GM23338 (cell line): ENCODE measurements around the gene SCTR. TPM values are rescaled to one million over a fixed set of nuclear protein-coding genes. Genes with fewer than 3 reads are reported as not detected.

Experiments used
- ATAC-seq: fragments of 200-7000 bp; cut with Tn5 transposase; 3 replicates; pipeline ENCODE4 v1.9.1; 2020
- DNase-seq: peaks from one replicate; pipeline ENCODE4 v3.0.0-alpha.2; 2015; ENCODE audit warnings: low spot score
- H2AFZ ChIP-seq: fragments of 200-600 bp; sonication (generic); 2 replicates; pipeline ENCODE4 v1.8.0; 2016; ENCODE audit warnings: antibody characterized with exemption, mild to moderate bottlenecking, moderate library complexity
- H3F3A ChIP-seq: fragments of 200-600 bp; sonication (generic); replicated peaks from 2 replicates; pipeline ENCODE4 v1.8.0; 2017; ENCODE audit warnings: antibody characterized with exemption, mixed run types, low read depth
- H3K27ac ChIP-seq: fragments of 200-600 bp; sonication (generic); 2 replicates; pipeline ENCODE4 v1.6.1; 2016; ENCODE audit warnings: low read depth
- H3K27me3 ChIP-seq: fragments of 200-600 bp; sonication (generic); 2 replicates; pipeline ENCODE4 v1.8.0; 2016; ENCODE audit warnings: mild to moderate bottlenecking, mixed run types, moderate library complexity; ENCODE audit not compliant: insufficient read depth
- H3K36me3 ChIP-seq: fragments of 200-600 bp; sonication (generic); 2 replicates; pipeline ENCODE4 v1.8.0; 2016; ENCODE audit warnings: mild to moderate bottlenecking; ENCODE audit not compliant: insufficient read depth
- H3K4me1 ChIP-seq: fragments of 200-600 bp; sonication (generic); 2 replicates; pipeline ENCODE4 v1.8.0; 2016; ENCODE audit warnings: mild to moderate bottlenecking, moderate library complexity; ENCODE audit not compliant: insufficient read depth
- H3K4me2 ChIP-seq: fragments of 200-600 bp; sonication (generic); 2 replicates; pipeline ENCODE4 v1.7.1; 2017; ENCODE audit warnings: mixed run types
- H3K4me3 ChIP-seq: fragments of 200-600 bp; sonication (generic); 2 replicates; pipeline ENCODE4 v1.6.1; 2016; ENCODE audit warnings: mixed run types
- H3K79me2 ChIP-seq: fragments of 200-600 bp; sonication (generic); replicated peaks from 2 replicates; pipeline ENCODE4 v1.8.0; 2017; ENCODE audit warnings: mild to moderate bottlenecking; ENCODE audit not compliant: insufficient read depth
- H3K9me2 ChIP-seq: fragments of 200-600 bp; sonication (generic); 2 replicates; pipeline ENCODE4 v1.8.0; 2017; ENCODE audit not compliant: insufficient read depth
- H4K20me1 ChIP-seq: fragments of 200-600 bp; sonication (generic); replicated peaks from 2 replicates; pipeline ENCODE4 v1.8.0; 2017; ENCODE audit warnings: mild to moderate bottlenecking; ENCODE audit not compliant: insufficient read depth
- H3K27ac Mint-ChIP-seq: 2 replicates; pipeline ENCODE4 v1.8.0; 2020; ENCODE audit warnings: inconsistent platforms, mild to moderate bottlenecking, moderate library complexity, mixed read lengths
- H3K27me3 Mint-ChIP-seq: 3 replicates; pipeline ENCODE4 v1.8.0; 2022; ENCODE audit warnings: low read depth, mild to moderate bottlenecking, moderate library complexity, mixed read lengths, inconsistent platforms; ENCODE audit not compliant: insufficient read depth, poor library complexity
- H3K36me3 Mint-ChIP-seq: 3 replicates; pipeline ENCODE4 v1.8.0; 2021; ENCODE audit warnings: low read depth, mild to moderate bottlenecking, inconsistent platforms, moderate library complexity, mixed read lengths
- H3K4me1 Mint-ChIP-seq: 3 replicates; pipeline ENCODE4 v1.8.0; 2020; ENCODE audit warnings: mild to moderate bottlenecking, inconsistent platforms, mixed read lengths
- H3K4me3 Mint-ChIP-seq: 3 replicates; pipeline ENCODE4 v1.8.0; 2021; ENCODE audit warnings: moderate library complexity, mild to moderate bottlenecking, inconsistent platforms, mixed read lengths
- H3K9me3 Mint-ChIP-seq: 3 replicates; pipeline ENCODE4 v1.8.0; 2020; ENCODE audit warnings: moderate library complexity, mild to moderate bottlenecking, inconsistent platforms, mixed read lengths
- CREB1 ChIP-seq: fragments of 250-450 bp; sonication (Bioruptor Pico); IDR thresholded peaks from 2 replicates; pipeline ENCODE4 v1.5.0; 2020; ENCODE audit warnings: low read depth, mild to moderate bottlenecking, moderate library complexity
- EZH2 ChIP-seq: fragments of 200-600 bp; sonication (generic); IDR thresholded peaks from one replicate; pipeline ENCODE4 v1.8.0; 2017; ENCODE audit warnings: antibody characterized with exemption, mild to moderate bottlenecking, low read depth; ENCODE audit not compliant: unreplicated experiment
- EZH2phosphoT487 ChIP-seq: fragments of 200-600 bp; sonication (generic); IDR thresholded peaks from one replicate; pipeline ENCODE4 v1.8.1; 2018; ENCODE audit warnings: antibody characterized with exemption; ENCODE audit not compliant: unreplicated experiment
- JUNB ChIP-seq: IDR thresholded peaks from one replicate; pipeline ENCODE4 v1.6.1; 2016; ENCODE audit warnings: antibody characterized with exemption; ENCODE audit not compliant: unreplicated experiment
- NANOG ChIP-seq: IDR thresholded peaks from 2 replicates; pipeline ENCODE4 v1.6.1; 2016; ENCODE audit warnings: antibody characterized with exemption, borderline replicate concordance
- POLR2AphosphoS5 ChIP-seq: IDR thresholded peaks from 2 replicates; pipeline ENCODE4 v1.6.1; 2016; ENCODE audit warnings: antibody characterized with exemption, low read depth
- STAT1 ChIP-seq: IDR thresholded peaks from one replicate; pipeline ENCODE4 v1.6.1; 2016; ENCODE audit warnings: antibody characterized with exemption; ENCODE audit not compliant: unreplicated experiment
- ZNF114 ChIP-seq: fragments of 250-450 bp; sonication (Bioruptor Pico); IDR thresholded peaks from 2 replicates; pipeline ENCODE4 v1.5.0; 2020; ENCODE audit warnings: mild to moderate bottlenecking, moderate library complexity
- ZNF331 ChIP-seq: fragments of 250-450 bp; sonication (Bioruptor Pico); IDR thresholded peaks from 2 replicates; pipeline ENCODE4 v1.5.0; 2020; ENCODE audit warnings: low read depth, mild to moderate bottlenecking, moderate library complexity
- polyA plus RNA-seq: library from polyadenylated mRNA; unstranded; fragments of >200 nt; fragmentation: Nextera tagmentation; extraction: Ambion mirVana; gene quantifications from 2 replicates; pipeline ENCODE4 v1.2.1, GENCODE V29; 2016
- total RNA-seq: library from RNA; depleted of rRNA; stranded (reverse); fragments of >200 nt; shearing (Covaris generic); gene quantifications from 2 replicates; pipeline ENCODE4 v1.2.3, GENCODE V29; 2014
- TF ChIP-seq, protein P1 (sequence below): IDR thresholded peaks from one replicate; pipeline ENCODE4 v1.6.1; 2018; ENCODE audit warnings: antibody characterized with exemption; ENCODE audit not compliant: unreplicated experiment
- TF ChIP-seq, protein P2 (sequence below), 2 experiments: fragments of 200-600 bp in 1 of 2; sonication (generic) in 1 of 2; conservative IDR thresholded peaks; 2 replicates each; pipeline versions ENCODE4 v1.5.1 to v1.6.1; 2016 to 2017; ENCODE audit warnings: antibody characterized with exemption in 2 of 2, low read depth in 2 of 2, mild to moderate bottlenecking in 2 of 2, moderate library complexity in 1 of 2
- TF ChIP-seq, protein P3 (sequence below): fragments of 250-450 bp; sonication (Bioruptor Pico); IDR thresholded peaks from 2 replicates; pipeline ENCODE4 v1.5.0; 2020; ENCODE audit warnings: mild to moderate bottlenecking, moderate library complexity
- TF ChIP-seq, protein P4 (sequence below): IDR thresholded peaks from 2 replicates; pipeline ENCODE4 v1.6.1; 2016; ENCODE audit warnings: antibody characterized with exemption

Gene SCTR
- total and polyA plus RNA-seq, 2 experiments from 2014 or later, result not detected

DNA sequence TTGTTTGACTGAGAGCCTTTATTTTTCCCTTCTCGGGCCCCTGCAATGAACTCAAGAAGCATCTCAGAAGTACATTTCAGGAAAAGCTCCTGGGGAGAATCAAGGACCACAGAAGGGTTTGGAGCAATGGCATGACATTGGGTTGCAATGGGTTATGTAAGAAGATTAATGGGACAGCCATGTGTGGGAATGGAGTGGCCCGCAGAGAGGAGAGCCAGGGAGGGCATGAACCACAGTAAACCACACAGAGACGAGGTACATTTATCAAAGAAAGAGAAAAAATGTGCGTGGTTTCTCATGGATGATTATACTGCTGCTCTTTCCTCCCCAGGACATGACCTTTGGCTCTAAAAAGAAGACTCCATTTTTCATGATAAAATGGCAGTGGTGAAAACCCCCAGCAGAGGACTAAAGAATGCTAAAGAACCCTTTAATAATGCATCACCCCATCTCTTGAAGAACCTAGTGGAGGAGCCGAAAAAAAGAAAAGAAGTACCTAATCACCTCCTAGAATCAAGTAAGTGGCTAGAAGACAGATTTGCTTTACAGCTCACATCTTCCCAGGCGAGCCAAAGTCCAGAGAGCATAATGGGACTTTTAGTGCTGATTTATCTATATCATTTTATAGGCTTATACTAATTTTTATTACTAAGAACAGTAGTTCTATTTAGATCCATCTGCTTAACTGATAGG is 21.6 kb upstream of the SCTR start:
- peak overlapping the region; percentile 95; the same call in 1 of the 2 replicates for H3K4me2 ChIP-seq
- no peak overlapping the region for H3K4me3 ChIP-seq
- TF ChIP-seq EZH2phosphoT487, result no peak
- TF ChIP-seq, protein P1, sequence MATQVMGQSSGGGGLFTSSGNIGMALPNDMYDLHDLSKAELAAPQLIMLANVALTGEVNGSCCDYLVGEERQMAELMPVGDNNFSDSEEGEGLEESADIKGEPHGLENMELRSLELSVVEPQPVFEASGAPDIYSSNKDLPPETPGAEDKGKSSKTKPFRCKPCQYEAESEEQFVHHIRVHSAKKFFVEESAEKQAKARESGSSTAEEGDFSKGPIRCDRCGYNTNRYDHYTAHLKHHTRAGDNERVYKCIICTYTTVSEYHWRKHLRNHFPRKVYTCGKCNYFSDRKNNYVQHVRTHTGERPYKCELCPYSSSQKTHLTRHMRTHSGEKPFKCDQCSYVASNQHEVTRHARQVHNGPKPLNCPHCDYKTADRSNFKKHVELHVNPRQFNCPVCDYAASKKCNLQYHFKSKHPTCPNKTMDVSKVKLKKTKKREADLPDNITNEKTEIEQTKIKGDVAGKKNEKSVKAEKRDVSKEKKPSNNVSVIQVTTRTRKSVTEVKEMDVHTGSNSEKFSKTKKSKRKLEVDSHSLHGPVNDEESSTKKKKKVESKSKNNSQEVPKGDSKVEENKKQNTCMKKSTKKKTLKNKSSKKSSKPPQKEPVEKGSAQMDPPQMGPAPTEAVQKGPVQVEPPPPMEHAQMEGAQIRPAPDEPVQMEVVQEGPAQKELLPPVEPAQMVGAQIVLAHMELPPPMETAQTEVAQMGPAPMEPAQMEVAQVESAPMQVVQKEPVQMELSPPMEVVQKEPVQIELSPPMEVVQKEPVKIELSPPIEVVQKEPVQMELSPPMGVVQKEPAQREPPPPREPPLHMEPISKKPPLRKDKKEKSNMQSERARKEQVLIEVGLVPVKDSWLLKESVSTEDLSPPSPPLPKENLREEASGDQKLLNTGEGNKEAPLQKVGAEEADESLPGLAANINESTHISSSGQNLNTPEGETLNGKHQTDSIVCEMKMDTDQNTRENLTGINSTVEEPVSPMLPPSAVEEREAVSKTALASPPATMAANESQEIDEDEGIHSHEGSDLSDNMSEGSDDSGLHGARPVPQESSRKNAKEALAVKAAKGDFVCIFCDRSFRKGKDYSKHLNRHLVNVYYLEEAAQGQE, result no peak
- no peak for TF ChIP-seq STAT1
- TF ChIP-seq, protein P2, sequence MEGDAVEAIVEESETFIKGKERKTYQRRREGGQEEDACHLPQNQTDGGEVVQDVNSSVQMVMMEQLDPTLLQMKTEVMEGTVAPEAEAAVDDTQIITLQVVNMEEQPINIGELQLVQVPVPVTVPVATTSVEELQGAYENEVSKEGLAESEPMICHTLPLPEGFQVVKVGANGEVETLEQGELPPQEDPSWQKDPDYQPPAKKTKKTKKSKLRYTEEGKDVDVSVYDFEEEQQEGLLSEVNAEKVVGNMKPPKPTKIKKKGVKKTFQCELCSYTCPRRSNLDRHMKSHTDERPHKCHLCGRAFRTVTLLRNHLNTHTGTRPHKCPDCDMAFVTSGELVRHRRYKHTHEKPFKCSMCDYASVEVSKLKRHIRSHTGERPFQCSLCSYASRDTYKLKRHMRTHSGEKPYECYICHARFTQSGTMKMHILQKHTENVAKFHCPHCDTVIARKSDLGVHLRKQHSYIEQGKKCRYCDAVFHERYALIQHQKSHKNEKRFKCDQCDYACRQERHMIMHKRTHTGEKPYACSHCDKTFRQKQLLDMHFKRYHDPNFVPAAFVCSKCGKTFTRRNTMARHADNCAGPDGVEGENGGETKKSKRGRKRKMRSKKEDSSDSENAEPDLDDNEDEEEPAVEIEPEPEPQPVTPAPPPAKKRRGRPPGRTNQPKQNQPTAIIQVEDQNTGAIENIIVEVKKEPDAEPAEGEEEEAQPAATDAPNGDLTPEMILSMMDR (conservative IDR thresholded peaks at IDR 0.05; ENCODE audit: low read depth in 2 of 2), result no peak
- no peak for TF ChIP-seq EZH2
- no peak for TF ChIP-seq NANOG
- no peak for TF ChIP-seq CREB1
- TF ChIP-seq, protein P3, sequence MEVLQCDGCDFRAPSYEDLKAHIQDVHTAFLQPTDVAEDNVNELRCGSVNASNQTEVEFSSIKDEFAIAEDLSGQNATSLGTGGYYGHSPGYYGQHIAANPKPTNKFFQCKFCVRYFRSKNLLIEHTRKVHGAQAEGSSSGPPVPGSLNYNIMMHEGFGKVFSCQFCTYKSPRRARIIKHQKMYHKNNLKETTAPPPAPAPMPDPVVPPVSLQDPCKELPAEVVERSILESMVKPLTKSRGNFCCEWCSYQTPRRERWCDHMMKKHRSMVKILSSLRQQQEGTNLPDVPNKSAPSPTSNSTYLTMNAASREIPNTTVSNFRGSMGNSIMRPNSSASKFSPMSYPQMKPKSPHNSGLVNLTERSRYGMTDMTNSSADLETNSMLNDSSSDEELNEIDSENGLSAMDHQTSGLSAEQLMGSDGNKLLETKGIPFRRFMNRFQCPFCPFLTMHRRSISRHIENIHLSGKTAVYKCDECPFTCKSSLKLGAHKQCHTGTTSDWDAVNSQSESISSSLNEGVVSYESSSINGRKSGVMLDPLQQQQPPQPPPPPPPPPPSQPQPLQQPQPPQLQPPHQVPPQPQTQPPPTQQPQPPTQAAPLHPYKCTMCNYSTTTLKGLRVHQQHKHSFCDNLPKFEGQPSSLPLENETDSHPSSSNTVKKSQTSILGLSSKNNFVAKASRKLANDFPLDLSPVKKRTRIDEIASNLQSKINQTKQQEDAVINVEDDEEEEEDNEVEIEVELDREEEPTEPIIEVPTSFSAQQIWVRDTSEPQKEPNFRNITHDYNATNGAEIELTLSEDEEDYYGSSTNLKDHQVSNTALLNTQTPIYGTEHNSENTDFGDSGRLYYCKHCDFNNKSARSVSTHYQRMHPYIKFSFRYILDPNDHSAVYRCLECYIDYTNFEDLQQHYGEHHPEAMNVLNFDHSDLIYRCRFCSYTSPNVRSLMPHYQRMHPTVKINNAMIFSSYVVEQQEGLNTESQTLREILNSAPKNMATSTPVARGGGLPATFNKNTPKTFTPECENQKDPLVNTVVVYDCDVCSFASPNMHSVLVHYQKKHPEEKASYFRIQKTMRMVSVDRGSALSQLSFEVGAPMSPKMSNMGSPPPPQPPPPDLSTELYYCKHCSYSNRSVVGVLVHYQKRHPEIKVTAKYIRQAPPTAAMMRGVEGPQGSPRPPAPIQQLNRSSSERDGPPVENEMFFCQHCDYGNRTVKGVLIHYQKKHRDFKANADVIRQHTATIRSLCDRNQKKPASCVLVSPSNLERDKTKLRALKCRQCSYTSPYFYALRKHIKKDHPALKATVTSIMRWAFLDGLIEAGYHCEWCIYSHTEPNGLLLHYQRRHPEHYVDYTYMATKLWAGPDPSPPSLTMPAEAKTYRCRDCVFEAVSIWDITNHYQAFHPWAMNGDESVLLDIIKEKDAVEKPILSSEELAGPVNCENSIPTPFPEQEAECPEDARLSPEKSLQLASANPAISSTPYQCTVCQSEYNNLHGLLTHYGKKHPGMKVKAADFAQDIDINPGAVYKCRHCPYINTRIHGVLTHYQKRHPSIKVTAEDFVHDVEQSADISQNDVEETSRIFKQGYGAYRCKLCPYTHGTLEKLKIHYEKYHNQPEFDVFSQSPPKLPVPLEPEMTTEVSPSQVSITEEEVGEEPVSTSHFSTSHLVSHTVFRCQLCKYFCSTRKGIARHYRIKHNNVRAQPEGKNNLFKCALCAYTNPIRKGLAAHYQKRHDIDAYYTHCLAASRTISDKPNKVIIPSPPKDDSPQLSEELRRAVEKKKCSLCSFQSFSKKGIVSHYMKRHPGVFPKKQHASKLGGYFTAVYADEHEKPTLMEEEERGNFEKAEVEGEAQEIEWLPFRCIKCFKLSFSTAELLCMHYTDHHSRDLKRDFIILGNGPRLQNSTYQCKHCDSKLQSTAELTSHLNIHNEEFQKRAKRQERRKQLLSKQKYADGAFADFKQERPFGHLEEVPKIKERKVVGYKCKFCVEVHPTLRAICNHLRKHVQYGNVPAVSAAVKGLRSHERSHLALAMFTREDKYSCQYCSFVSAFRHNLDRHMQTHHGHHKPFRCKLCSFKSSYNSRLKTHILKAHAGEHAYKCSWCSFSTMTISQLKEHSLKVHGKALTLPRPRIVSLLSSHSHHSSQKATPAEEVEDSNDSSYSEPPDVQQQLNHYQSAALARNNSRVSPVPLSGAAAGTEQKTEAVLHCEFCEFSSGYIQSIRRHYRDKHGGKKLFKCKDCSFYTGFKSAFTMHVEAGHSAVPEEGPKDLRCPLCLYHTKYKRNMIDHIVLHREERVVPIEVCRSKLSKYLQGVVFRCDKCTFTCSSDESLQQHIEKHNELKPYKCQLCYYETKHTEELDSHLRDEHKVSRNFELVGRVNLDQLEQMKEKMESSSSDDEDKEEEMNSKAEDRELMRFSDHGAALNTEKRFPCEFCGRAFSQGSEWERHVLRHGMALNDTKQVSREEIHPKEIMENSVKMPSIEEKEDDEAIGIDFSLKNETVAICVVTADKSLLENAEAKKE (CRISPR knock-in tag), result no peak
- TF ChIP-seq POLR2AphosphoS5, result no peak
- TF ChIP-seq, protein P4, sequence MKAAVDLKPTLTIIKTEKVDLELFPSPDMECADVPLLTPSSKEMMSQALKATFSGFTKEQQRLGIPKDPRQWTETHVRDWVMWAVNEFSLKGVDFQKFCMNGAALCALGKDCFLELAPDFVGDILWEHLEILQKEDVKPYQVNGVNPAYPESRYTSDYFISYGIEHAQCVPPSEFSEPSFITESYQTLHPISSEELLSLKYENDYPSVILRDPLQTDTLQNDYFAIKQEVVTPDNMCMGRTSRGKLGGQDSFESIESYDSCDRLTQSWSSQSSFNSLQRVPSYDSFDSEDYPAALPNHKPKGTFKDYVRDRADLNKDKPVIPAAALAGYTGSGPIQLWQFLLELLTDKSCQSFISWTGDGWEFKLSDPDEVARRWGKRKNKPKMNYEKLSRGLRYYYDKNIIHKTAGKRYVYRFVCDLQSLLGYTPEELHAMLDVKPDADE, result no peak
- no peak for TF ChIP-seq ZNF114
- TF ChIP-seq JUNB, result no peak
- no peak for TF ChIP-seq ZNF331 (CRISPR knock-in tag)
- H3K9me3 Mint-ChIP-seq, result no peaks in the 10 kb centered on the region
- ATAC-seq, result no peak
- no peaks in the 10 kb centered on the region for H3K36me3 Mint-ChIP-seq
- H3K4me3 Mint-ChIP-seq, result no peak overlapping the region
- H3F3A ChIP-seq, result 0 out of 2 replicates have a peak, but pooled peaks cover 3% of the 10 kb centered on the region
- no peaks in the 10 kb centered on the region for H3K79me2 ChIP-seq
- no peak overlapping the region for H3K27ac ChIP-seq
- no peak overlapping the region for H3K27ac Mint-ChIP-seq
- H3K27me3 ChIP-seq, result peaks cover 15% of the 10 kb centered on the region
- H3K4me1 ChIP-seq, result peaks cover 11% of the 10 kb centered on the region
- no peak overlapping the region; the same call in 1 of the 2 replicates for H2AFZ ChIP-seq
- no peaks in the 10 kb centered on the region for H3K36me3 ChIP-seq
- no peaks in the 10 kb centered on the region for H4K20me1 ChIP-seq
- peaks cover 10% of the 10 kb centered on the region for H3K4me1 Mint-ChIP-seq
- H3K9me2 ChIP-seq, result no peaks in the 10 kb centered on the region; the same call in none of the 2 replicates
- H3K27me3 Mint-ChIP-seq, result peaks cover 7% of the 10 kb centered on the region
- no peak for DNase-seq
